Measurements from ENCODE around the gene MCCD1.

The MCCD1 gene

DNA sequence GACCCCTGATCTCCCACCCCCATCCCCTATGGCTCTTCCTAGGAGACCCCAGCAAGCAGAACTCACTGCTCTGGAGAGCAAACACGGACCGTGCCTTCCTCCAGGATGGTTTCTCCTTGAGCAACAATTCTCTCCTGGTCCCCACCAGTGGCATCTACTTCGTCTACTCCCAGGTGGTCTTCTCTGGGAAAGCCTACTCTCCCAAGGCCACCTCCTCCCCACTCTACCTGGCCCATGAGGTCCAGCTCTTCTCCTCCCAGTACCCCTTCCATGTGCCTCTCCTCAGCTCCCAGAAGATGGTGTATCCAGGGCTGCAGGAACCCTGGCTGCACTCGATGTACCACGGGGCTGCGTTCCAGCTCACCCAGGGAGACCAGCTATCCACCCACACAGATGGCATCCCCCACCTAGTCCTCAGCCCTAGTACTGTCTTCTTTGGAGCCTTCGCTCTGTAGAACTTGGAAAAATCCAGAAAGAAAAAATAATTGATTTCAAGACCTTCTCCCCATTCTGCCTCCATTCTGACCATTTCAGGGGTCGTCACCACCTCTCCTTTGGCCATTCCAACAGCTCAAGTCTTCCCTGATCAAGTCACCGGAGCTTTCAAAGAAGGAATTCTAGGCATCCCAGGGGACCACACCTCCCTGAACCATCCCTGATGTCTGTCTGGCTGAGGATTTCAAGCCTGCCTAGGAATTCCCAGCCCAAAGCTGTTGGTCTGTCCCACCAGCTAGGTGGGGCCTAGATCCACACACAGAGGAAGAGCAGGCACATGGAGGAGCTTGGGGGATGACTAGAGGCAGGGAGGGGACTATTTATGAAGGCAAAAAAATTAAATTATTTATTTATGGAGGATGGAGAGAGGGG, 44.7 kb downstream of the MCCD1 start:
- no peak for DNase-seq

DNA sequence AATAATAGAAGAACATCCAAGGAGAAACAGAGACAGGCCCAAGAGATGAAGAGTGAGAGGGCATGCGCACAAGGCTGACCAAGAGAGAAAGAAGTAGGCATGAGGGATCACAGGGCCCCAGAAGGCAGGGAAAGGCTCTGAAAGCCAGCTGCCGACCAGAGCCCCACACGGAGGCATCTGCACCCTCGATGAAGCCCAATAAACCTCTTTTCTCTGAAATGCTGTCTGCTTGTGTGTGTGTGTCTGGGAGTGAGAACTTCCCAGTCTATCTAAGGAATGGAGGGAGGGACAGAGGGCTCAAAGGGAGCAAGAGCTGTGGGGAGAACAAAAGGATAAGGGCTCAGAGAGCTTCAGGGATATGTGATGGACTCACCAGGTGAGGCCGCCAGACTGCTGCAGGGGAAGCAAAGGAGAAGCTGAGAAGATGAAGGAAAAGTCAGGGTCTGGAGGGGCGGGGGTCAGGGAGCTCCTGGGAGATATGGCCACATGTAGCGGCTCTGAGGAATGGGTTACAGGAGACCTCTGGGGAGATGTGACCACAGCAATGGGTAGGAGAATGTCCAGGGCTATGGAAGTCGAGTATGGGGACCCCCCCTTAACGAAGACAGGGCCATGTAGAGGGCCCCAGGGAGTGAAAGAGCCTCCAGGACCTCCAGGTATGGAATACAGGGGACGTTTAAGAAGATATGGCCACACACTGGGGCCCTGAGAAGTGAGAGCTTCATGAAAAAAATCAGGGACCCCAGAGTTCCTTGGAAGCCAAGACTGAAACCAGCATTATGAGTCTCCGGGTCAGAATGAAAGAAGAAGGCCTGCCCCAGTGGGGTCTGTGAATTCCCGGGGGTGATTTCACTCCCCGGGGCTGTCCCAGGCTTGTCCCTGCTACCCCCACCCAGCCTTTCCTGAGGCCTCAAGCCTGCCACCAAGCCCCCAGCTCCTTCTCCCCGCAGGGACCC, 45.6 kb downstream of the MCCD1 start:
- DNase-seq: no peak

DNA sequence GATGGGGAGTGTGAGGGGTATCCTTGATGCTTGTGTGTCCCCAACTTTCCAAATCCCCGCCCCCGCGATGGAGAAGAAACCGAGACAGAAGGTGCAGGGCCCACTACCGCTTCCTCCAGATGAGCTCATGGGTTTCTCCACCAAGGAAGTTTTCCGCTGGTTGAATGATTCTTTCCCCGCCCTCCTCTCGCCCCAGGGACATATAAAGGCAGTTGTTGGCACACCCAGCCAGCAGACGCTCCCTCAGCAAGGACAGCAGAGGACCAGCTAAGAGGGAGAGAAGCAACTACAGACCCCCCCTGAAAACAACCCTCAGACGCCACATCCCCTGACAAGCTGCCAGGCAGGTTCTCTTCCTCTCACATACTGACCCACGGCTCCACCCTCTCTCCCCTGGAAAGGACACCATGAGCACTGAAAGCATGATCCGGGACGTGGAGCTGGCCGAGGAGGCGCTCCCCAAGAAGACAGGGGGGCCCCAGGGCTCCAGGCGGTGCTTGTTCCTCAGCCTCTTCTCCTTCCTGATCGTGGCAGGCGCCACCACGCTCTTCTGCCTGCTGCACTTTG, 46.7 kb downstream of the MCCD1 start, which contains the start of gene TNF:
TSS of gene TNF (plus strand) at position 231 of the 567 bp plus-strand sequence. CDS start at position 408, 177 bp downstream.
- DNase-seq: peak in 5 of 6 experiments; percentile 19 to 65 (median 54)

DNA sequence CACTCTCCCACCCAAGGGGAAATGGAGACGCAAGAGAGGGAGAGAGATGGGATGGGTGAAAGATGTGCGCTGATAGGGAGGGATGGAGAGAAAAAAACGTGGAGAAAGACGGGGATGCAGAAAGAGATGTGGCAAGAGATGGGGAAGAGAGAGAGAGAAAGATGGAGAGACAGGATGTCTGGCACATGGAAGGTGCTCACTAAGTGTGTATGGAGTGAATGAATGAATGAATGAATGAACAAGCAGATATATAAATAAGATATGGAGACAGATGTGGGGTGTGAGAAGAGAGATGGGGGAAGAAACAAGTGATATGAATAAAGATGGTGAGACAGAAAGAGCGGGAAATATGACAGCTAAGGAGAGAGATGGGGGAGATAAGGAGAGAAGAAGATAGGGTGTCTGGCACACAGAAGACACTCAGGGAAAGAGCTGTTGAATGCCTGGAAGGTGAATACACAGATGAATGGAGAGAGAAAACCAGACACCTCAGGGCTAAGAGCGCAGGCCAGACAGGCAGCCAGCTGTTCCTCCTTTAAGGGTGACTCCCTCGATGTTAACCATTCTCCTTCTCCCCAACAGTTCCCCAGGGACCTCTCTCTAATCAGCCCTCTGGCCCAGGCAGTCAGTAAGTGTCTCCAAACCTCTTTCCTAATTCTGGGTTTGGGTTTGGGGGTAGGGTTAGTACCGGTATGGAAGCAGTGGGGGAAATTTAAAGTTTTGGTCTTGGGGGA, 47.4 kb downstream of the MCCD1 start:
- no peak for DNase-seq

DNA sequence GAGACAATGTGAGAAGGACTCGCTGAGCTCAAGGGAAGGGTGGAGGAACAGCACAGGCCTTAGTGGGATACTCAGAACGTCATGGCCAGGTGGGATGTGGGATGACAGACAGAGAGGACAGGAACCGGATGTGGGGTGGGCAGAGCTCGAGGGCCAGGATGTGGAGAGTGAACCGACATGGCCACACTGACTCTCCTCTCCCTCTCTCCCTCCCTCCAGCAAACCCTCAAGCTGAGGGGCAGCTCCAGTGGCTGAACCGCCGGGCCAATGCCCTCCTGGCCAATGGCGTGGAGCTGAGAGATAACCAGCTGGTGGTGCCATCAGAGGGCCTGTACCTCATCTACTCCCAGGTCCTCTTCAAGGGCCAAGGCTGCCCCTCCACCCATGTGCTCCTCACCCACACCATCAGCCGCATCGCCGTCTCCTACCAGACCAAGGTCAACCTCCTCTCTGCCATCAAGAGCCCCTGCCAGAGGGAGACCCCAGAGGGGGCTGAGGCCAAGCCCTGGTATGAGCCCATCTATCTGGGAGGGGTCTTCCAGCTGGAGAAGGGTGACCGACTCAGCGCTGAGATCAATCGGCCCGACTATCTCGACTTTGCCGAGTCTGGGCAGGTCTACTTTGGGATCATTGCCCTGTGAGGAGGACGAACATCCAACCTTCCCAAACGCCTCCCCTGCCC, 48.3 kb downstream of the MCCD1 start:
- DNase-seq: no peak

DNA sequence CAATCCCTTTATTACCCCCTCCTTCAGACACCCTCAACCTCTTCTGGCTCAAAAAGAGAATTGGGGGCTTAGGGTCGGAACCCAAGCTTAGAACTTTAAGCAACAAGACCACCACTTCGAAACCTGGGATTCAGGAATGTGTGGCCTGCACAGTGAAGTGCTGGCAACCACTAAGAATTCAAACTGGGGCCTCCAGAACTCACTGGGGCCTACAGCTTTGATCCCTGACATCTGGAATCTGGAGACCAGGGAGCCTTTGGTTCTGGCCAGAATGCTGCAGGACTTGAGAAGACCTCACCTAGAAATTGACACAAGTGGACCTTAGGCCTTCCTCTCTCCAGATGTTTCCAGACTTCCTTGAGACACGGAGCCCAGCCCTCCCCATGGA, 48.8 kb downstream of the MCCD1 start:
- no peak for DNase-seq

DNA sequence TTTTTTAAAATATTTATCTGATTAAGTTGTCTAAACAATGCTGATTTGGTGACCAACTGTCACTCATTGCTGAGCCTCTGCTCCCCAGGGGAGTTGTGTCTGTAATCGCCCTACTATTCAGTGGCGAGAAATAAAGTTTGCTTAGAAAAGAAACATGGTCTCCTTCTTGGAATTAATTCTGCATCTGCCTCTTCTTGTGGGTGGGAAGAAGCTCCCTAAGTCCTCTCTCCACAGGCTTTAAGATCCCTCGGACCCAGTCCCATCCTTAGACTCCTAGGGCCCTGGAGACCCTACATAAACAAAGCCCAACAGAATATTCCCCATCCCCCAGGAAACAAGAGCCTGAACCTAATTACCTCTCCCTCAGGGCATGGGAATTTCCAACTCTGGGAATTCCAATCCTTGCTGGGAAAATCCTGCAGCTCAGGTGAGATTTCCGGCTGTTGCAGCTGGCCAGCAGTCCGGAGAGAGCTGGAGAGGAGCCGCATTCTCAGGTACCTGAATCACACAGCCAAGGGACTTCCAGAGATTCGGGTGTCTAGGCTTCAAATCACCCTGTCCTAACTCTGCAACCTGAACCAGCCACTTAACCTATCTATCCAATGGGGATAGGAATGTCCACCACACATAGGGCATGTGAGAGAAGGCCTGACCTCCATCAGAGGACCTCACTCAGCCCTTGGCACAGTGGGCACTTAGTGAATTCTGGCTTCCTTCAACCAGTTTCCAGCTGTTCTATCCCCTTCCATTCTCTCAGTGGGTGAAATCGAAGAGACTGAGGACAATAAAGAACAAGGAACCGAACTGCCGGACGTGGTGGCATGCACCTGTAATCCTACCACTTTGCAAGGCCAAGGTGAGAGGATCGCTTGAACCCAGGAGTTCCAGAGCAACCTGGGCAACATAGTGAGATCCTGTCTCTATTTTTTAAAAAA, 49.7 kb downstream of the MCCD1 start:
- no peak for DNase-seq

DNA sequence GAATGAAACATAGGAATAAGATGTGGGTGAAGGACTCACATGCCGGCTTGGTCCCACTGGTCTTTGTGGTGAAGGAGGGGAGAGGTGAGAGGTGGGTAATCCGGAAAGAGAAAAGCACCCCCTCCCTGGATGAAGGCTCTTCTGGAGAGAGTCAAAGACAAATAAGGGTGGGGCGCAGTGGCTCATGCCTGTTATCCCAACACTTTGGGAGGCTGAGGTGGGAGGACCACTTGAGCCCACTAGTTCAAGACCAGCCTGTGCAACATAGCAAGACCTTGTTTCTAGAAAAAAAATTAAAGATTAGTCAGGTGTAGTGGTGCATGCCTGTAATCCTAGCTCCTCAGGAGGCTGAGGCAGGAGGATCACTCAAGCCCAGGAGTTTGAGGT, 50.4 kb downstream of the MCCD1 start:
- DNase-seq: no peak

Data from stimulated activated naive CD4-positive, alpha-beta T cell (primary cell).